DND-41 (cell line): ENCODE results near the gene DCAF11.

Experiments used
- ATAC-seq: fragments of 200-7000 bp; cut with Tn5 transposase; 3 replicates; pipeline ENCODE4 v1.9.1; 2021; ENCODE audit warnings: low read depth; ENCODE audit not compliant: insufficient read depth
- DNase-seq: peaks from one replicate; pipeline ENCODE4 v3.0.0-alpha.2; 2020
- H2AFZ ChIP-seq: 2 replicates; pipeline ENCODE4 v1.6.0; 2012; ENCODE audit warnings: low read depth, low read length
- H3K27ac ChIP-seq: 2 replicates; pipeline ENCODE4 v1.5.1; 2012; ENCODE audit warnings: low read length, inconsistent platforms
- H3K27me3 ChIP-seq: fragments of 200-600 bp; sonication (generic); 2 replicates; pipeline ENCODE4 v1.6.0; 2012; ENCODE audit warnings: low read length, mild to moderate bottlenecking, inconsistent platforms; ENCODE audit not compliant: insufficient read depth, poor library complexity
- H3K36me3 ChIP-seq: 2 replicates; pipeline ENCODE4 v1.5.1; 2012; ENCODE audit warnings: low read length, inconsistent platforms; ENCODE audit not compliant: insufficient read depth
- H3K4me1 ChIP-seq: 2 replicates; pipeline ENCODE4 v1.5.1; 2012; ENCODE audit warnings: mild to moderate bottlenecking, low read length; ENCODE audit not compliant: insufficient read depth
- H3K4me2 ChIP-seq: 2 replicates; pipeline ENCODE4 v1.6.0; 2012; ENCODE audit warnings: mild to moderate bottlenecking, moderate library complexity, low read length, inconsistent platforms; ENCODE audit not compliant: insufficient read depth
- H3K4me3 ChIP-seq, 2 experiments: fragments of 200-600 bp in 1 of 2; shearing (Covaris generic) in 1 of 2; 2 replicates each; pipeline ENCODE4 v1.5.1; 2012 to 2016; ENCODE audit warnings: inconsistent platforms in 2 of 2, low read length in 2 of 2, mild to moderate bottlenecking in 2 of 2, low read depth in 1 of 2, moderate library complexity in 1 of 2
- H3K79me2 ChIP-seq: 2 replicates; pipeline ENCODE4 v1.6.0; 2012; ENCODE audit warnings: low read length, inconsistent platforms; ENCODE audit not compliant: insufficient read depth
- H3K9ac ChIP-seq: 2 replicates; pipeline ENCODE4 v1.6.0; 2012; ENCODE audit warnings: low read depth, mild to moderate bottlenecking, inconsistent platforms, low read length, moderate library complexity
- H3K9me3 ChIP-seq: 2 replicates; pipeline ENCODE4 v1.5.1; 2012; ENCODE audit warnings: low read length, moderate library complexity, mild to moderate bottlenecking, inconsistent platforms; ENCODE audit not compliant: insufficient read depth, severe bottlenecking
- H4K20me1 ChIP-seq: 2 replicates; pipeline ENCODE4 v1.6.0; 2012; ENCODE audit warnings: low read length; ENCODE audit not compliant: insufficient read depth
- CTCF ChIP-seq: IDR thresholded peaks from 2 replicates; pipeline ENCODE4 v1.5.1; 2012; ENCODE audit warnings: borderline replicate concordance, low read length, moderate library complexity, mild to moderate bottlenecking; ENCODE audit not compliant: poor library complexity, severe bottlenecking; ENCODE audit errors: extremely low read depth
- EZH2 ChIP-seq: IDR thresholded peaks from 3 replicates; pipeline ENCODE4 v1.6.1; 2012; ENCODE audit warnings: borderline replicate concordance, low read depth, mild to moderate bottlenecking, moderate library complexity, low read length, inconsistent platforms; ENCODE audit not compliant: severe bottlenecking

The DCAF11 gene

GRCh38 chr14:24089890-24090289, 24.7 kb upstream of the DCAF11 start:
- TF ChIP-seq EZH2 = no peak
- no peak for TF ChIP-seq CTCF

GRCh38 chr14:24092110-24092504, 22.5 kb upstream of the DCAF11 start:
- Histone ChIP-seq H3K79me2 (peaks cover 22% of the 10 kb centered on the region), H3K27me3 (no peaks in the 10 kb centered on the region), H3K9me3 (no peaks in the 10 kb centered on the region), H3K4me3 (no peak overlapping the region), H3K4me1 (peaks cover 30% of the 10 kb centered on the region), H3K4me2 (no peak overlapping the region), H3K36me3 (peaks cover 8% of the 10 kb centered on the region), H4K20me1 (no peaks in the 10 kb centered on the region), H3K9ac (no peak overlapping the region), H2AFZ (no peak overlapping the region), H3K27ac (no peak overlapping the region; the same call in 1 of the 2 replicates)
- no peak for ATAC-seq
- DNase-seq = no peak
- TF ChIP-seq CTCF (no peak), EZH2 (no peak)

More at GRCh38 chr14:24089890-24090289, 24.7 kb upstream of the DCAF11 start:
- ATAC-seq = no peak
- no peak overlapping the region for H3K4me2 ChIP-seq
- no peak overlapping the region for H2AFZ ChIP-seq
- H3K27ac ChIP-seq = no peak overlapping the region
- H3K79me2 ChIP-seq = peaks cover 5% of the 10 kb centered on the region
- H3K27me3 ChIP-seq = no peaks in the 10 kb centered on the region
- no peak for DNase-seq
- no peaks in the 10 kb centered on the region for H4K20me1 ChIP-seq
- H3K4me1 ChIP-seq = peaks cover 20% of the 10 kb centered on the region
- H3K9me3 ChIP-seq = no peaks in the 10 kb centered on the region
- no peaks in the 10 kb centered on the region for H3K36me3 ChIP-seq
- no peak overlapping the region for H3K9ac ChIP-seq
- no peak overlapping the region for H3K4me3 ChIP-seq

- H3K27me3 ChIP-seq = no peaks in the 10 kb centered on the region
- H3K27ac ChIP-seq = peak overlapping the region; percentile 94; the same call in 1 of the 2 replicates
- H3K4me2 ChIP-seq = no peak overlapping the region
- H3K9me3 ChIP-seq = no peaks in the 10 kb centered on the region
- H3K4me1 ChIP-seq = peaks cover 30% of the 10 kb centered on the region
- TF ChIP-seq CTCF (no peak), EZH2 (no peak)
- H3K36me3 ChIP-seq = peaks cover 8% of the 10 kb centered on the region
- no peak for ATAC-seq
- peaks cover 22% of the 10 kb centered on the region for H3K79me2 ChIP-seq
- no peak overlapping the region for H3K9ac ChIP-seq
- no peak overlapping the region for H2AFZ ChIP-seq
- no peaks in the 10 kb centered on the region for H4K20me1 ChIP-seq
- DNase-seq = no peak
- no peak overlapping the region for H3K4me3 ChIP-seq
Measured at GRCh38 chr14:24092505-24093206, 21.9 kb upstream of the DCAF11 start.
